ENCODE results near the gene SORT1. TPM values are rescaled to one million over a fixed set of nuclear protein-coding genes. Genes with fewer than 3 reads are reported as not detected.
"Not testable (repeated sequence)": the region's sequence is repeated elsewhere in the genome, so short reads cannot be mapped to it uniquely, and the experiment has no call there.

SORT1 gene
- total RNA-seq, 2 experiments from 2014 or later = 3.2 to 4.5 TPM

DNA sequence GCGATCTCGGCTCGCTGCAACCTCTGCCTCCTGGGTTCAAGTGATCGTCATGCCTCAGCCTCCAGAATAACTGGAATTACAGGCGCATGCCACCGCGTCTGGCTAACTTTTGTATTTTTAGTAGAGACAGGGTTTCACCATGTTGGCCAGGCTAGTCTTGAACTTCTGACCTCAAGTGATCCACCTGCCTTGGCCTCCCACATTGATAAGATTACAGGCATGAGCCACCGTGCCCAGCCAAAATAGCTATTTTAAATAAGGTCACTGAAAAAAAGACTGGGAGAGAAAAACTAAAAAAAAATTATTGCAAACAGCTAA lies 2.5 kb downstream of the SORT1 start:
- Mint-ChIP-seq H3K27me3 (peaks cover 55% of the 10 kb centered on the region), H3K4me1 (peaks cover 25% of the 10 kb centered on the region)
- H3K27ac Mint-ChIP-seq; H3K9me3 Mint-ChIP-seq; DNase-seq; POLR2A ChIA-PET; H3K36me3 Mint-ChIP-seq (ENCODE audit: low read depth); H3K4me3 Mint-ChIP-seq: not testable (repeated sequence)
- CTCF ChIA-PET = interaction anchor here (8.7 kb wide), 1 partner anchor 117 kb away, joined by 144 read pairs; no protein-coding TSS in a partner anchor

- POLR2A ChIA-PET = no interaction called here
- no peak overlapping the region for H3K27ac Mint-ChIP-seq
- peaks cover 60% of the 10 kb centered on the region for H3K27me3 Mint-ChIP-seq
- H3K9me3 Mint-ChIP-seq = no peaks in the 10 kb centered on the region
- DNase-seq = no peak
- CTCF ChIA-PET = interaction anchor here (8.7 kb wide), 1 partner anchor 117 kb away, joined by 144 read pairs; no protein-coding TSS in a partner anchor
- H3K36me3 Mint-ChIP-seq (ENCODE audit: low read depth) = peaks cover 6% of the 10 kb centered on the region
- peaks cover 29% of the 10 kb centered on the region for H3K4me1 Mint-ChIP-seq
- no peak overlapping the region for H3K4me3 Mint-ChIP-seq
Observed at GRCh38 chr1:109394591-109395281, 3.0 kb downstream of the SORT1 start.

DNA sequence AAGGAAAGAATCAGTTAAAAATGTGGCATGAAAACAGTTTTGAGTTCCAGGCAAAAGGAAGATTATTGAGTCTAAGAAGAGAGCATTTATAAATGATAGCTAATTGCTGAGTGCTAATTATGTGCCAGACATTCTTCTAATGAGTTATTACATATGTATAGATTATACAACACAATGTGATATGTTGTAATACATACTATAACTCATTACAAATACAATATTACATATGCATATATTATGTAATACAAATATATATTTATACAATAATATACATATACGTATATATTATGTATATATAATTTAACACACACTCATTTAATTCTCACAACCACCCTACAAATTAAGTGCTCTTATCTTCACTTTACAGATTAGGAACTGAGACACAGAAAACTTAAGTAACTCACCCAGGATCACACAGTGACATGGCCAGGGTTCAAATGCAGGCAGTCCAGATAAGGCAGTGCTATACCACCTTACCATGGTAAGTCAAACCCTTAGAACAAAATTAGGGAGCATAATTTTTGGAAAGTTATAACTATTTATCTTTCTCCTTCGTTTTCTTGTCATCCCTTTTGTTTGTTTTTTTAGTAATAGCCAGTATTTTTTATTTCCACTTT lies 4.0 kb downstream of the SORT1 start:
- ChIA-PET CTCF (no interaction called here), POLR2A (no interaction called here)
- no peak overlapping the region for H3K4me3 Mint-ChIP-seq
- DNase-seq = no peak
- peaks cover 62% of the 10 kb centered on the region for H3K27me3 Mint-ChIP-seq
- peaks cover 29% of the 10 kb centered on the region for H3K4me1 Mint-ChIP-seq
- H3K36me3 Mint-ChIP-seq (ENCODE audit: low read depth) = peaks cover 2% of the 10 kb centered on the region
- no peak overlapping the region for H3K27ac Mint-ChIP-seq
- H3K9me3 Mint-ChIP-seq = no peaks in the 10 kb centered on the region

DNA sequence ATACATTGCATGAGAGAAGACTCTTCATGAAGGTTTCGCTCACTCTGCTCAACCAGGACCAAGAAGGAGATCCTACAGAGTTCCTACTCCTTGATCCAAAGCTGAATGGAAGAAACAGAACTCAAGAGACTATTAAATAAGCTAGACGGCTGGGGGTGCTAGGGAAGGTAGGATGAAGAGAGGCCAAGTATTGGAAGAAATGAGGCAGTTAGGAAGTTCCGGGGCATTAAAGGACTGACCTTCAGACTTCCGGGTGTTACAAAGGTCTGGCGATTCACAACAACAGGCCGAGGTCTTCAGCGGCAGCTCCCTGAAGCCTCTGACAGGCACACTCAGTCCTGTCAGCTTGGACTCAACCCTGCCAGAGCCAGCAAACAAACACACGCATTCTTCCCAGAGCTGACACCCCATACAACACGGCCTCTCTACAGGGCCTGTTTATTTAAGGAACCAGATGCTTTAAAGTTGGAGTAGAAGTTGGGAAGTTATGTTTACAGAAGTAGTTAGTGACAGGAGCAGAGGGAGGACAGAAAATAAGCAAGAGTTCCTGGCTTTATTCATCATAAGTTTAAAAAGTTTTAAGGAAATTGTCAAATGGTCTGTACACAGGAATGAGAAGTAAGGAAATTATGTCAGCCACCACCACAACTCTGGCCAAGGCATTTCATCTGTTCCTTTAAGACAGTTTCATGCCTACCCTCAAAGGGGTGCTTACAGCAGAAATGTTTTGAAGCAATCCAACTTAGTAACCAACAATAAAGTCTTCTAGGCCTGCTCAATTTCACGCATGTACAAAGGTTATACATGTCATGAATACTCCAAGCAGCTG lies 4.7 kb downstream of the SORT1 start:
- Mint-ChIP-seq H3K9me3 (no peaks in the 10 kb centered on the region), H3K36me3 (ENCODE audit: low read depth) (peaks cover 2% of the 10 kb centered on the region)
- CTCF ChIA-PET = no interaction called here

DNA sequence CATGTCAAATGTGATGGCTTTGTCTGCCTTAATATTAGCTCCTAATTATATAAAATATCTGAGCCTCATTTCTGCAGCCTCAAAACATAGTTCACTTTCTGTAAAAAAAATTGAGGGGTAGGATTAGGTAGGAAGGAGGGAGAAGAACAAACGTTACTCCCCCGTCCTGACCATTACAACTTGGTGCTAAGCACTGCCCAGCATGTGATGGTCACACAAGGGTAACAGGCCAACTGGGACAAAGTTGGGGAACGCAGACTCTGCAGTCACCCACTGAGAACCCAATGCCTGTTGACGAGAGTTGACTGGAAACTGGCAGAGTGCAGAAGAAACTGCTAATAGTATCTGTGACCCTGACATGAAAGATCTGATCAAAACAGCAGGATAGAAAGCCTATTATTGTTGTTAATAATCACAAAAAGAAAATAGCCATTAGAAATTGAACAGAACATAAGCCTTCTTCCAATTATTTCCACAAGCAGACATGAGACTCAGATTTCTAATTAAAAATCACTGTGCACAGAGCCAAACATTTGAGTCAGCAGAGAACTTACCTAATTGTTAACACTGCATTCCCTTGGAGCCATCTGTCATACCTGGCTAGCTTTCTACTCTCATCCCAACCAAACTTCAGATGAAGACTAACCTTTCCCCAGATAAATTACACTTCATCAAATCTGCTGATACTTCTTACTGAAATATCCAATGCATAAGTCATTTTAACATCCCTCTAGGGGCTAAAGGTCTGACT lies 5.5 kb downstream of the SORT1 start:
- ChIA-PET CTCF (interaction anchor here (2.7 kb wide), 1 partner anchor 10 kb away, joined by 9 read pairs; no protein-coding TSS in a partner anchor), POLR2A (no interaction called here)
- H3K27me3 Mint-ChIP-seq = peaks cover 57% of the 10 kb centered on the region
- no peaks in the 10 kb centered on the region for H3K9me3 Mint-ChIP-seq
- H3K4me1 Mint-ChIP-seq = peaks cover 23% of the 10 kb centered on the region
- H3K36me3 Mint-ChIP-seq (ENCODE audit: low read depth) = peaks cover 2% of the 10 kb centered on the region
- DNase-seq = no peak
- no peak overlapping the region for H3K27ac Mint-ChIP-seq
- no peak overlapping the region for H3K4me3 Mint-ChIP-seq

More for the DNA sequence above, 4.7 kb downstream of the SORT1 start:
- Mint-ChIP-seq H3K27me3 (peaks cover 57% of the 10 kb centered on the region), H3K27ac (no peak overlapping the region), H3K4me3 (no peak overlapping the region), H3K4me1 (peaks cover 25% of the 10 kb centered on the region)
- POLR2A ChIA-PET = no interaction called here
- no peak for DNase-seq

DNA sequence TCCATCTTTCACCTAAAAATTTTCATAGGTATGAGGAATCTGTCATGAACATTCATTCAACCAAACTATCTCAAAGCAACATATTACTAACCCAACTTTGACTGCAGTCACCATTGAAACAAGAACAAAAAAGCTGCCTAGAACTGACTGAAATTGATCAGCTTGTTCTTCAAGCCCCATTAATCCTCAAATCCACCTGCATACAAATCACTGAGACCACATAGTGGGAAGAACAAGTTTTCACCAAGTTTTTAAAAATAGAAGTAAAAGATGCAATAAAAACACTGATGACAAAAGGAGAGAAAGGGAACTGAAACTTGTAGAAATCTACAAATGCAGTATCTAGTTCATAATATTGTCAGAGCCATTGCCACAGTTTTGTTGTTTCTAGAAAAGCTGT lies 6.1 kb downstream of the SORT1 start:
- Mint-ChIP-seq H3K36me3 (ENCODE audit: low read depth) (peaks cover 2% of the 10 kb centered on the region), H3K27ac (no peak overlapping the region), H3K27me3 (peaks cover 51% of the 10 kb centered on the region), H3K9me3 (no peaks in the 10 kb centered on the region), H3K4me3 (no peak overlapping the region), H3K4me1 (peaks cover 19% of the 10 kb centered on the region)
- ChIA-PET POLR2A (no interaction called here), CTCF (interaction anchor here (2.7 kb wide), 1 partner anchor 10 kb away, joined by 9 read pairs; no protein-coding TSS in a partner anchor)
- DNase-seq = no peak

GRCh38 chr1:109391157-109391556 lies 6.6 kb downstream of the SORT1 start:
- H3K27me3 Mint-ChIP-seq = peaks cover 47% of the 10 kb centered on the region
- no peaks in the 10 kb centered on the region for H3K9me3 Mint-ChIP-seq
- peaks cover 2% of the 10 kb centered on the region for H3K36me3 Mint-ChIP-seq (ENCODE audit: low read depth)
- H3K27ac Mint-ChIP-seq = no peak overlapping the region
- H3K4me1 Mint-ChIP-seq = peaks cover 21% of the 10 kb centered on the region
- CTCF ChIA-PET = interaction anchor here (1.6 to 2.7 kb wide), 2 partner anchors 9 to 114 kb away, joined by 5 to 9 read pairs; no protein-coding TSS in a partner anchor
- POLR2A ChIA-PET = no interaction called here
- H3K4me3 Mint-ChIP-seq = no peak overlapping the region
- no peak for DNase-seq

GRCh38 chr1:109389638-109390341 lies 7.9 kb downstream of the SORT1 start:
- ChIA-PET POLR2A (interaction anchor here (1.0 to 1.5 kb wide), 3 partner anchors 9 to 97 kb away, joined by 3 to 5 read pairs (median 4); no protein-coding TSS in a partner anchor), CTCF (interaction anchor here (0.7 to 2.7 kb wide), 4 partner anchors 8 to 545 kb away, joined by 3 to 9 read pairs (median 5); no protein-coding TSS in a partner anchor)
- Mint-ChIP-seq H3K4me1 (peaks cover 21% of the 10 kb centered on the region), H3K27me3 (peaks cover 34% of the 10 kb centered on the region), H3K9me3 (no peaks in the 10 kb centered on the region), H3K36me3 (ENCODE audit: low read depth) (peaks cover 2% of the 10 kb centered on the region), H3K4me3 (no peak overlapping the region), H3K27ac (no peak overlapping the region)
- no peak for DNase-seq

DNA sequence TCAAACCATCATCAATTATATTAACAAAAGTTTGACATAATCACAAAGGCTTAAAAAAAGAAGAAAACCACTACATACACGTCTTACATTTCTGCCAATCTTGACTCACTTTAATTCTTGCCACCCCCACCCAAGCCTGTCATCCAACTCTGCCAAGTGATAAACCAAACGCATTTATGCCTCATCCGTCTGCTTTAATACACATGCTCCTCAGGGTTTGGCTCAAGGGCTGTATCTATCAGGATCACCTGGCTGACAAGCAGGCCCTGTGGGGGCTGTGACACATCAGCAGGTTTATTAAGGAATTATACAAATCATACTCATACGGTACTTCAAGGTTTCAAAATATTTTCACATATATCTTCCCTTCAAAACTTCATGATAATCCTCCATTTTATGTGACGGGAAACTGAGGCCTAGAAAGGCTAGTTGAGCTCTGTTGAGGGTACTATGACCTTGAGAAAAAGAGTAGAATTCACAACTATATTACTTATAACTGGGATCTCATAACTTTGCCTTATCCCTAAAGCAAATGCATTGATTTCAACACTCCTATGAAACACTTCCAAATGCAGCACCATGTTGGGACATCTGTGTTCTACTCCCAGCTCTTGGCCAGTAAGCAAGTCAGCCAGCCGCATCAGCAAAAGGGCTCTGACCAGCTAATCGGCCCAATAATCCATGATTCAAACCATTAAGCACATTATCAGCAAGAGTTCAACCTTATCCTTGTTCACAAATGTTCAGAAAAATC lies 8.7 kb downstream of the SORT1 start:
- H3K9me3 Mint-ChIP-seq = no peaks in the 10 kb centered on the region
- H3K4me1 Mint-ChIP-seq = peaks cover 21% of the 10 kb centered on the region
- H3K27ac Mint-ChIP-seq = no peak overlapping the region
- no peak overlapping the region for H3K4me3 Mint-ChIP-seq
- ChIA-PET CTCF (interaction anchor here (1.2 kb wide), 1 partner anchor 9 kb away, joined by 5 read pairs; no protein-coding TSS in a partner anchor), POLR2A (interaction anchor here (1.1 to 1.5 kb wide), 2 partner anchors 36 to 97 kb away, joined by 3 to 4 read pairs; no protein-coding TSS in a partner anchor)
- DNase-seq = no peak
- peaks cover 2% of the 10 kb centered on the region for H3K36me3 Mint-ChIP-seq (ENCODE audit: low read depth)
- peaks cover 30% of the 10 kb centered on the region for H3K27me3 Mint-ChIP-seq

DNA sequence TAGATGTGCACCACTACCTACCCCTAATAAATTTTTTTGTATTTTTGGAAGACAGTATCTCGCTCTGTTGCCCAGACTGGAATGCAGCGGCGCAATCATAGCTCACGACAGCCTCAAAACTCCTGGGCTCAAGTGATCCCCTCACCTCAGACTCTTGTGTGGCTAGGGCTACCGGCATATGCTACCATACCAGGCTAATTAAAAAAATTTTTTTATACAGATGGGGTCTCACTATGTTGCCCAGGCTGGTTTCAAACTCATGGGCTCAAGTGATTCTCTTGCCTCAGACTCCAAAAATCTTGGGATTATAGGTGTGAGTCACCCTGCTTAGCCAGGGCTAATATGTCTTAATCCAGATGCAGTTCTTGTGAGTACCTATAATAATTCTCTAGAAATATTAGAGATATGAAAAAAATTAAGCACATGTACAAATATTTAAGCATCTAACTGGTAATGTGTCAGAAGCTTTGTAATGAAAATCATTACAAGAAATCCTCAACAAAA lies 9.5 kb downstream of the SORT1 start:
- POLR2A ChIA-PET = no interaction called here
- Mint-ChIP-seq H3K9me3 (no peaks in the 10 kb centered on the region), H3K4me1 (peaks cover 21% of the 10 kb centered on the region), H3K4me3 (no peak overlapping the region), H3K27ac (no peak overlapping the region), H3K27me3 (peaks cover 27% of the 10 kb centered on the region), H3K36me3 (ENCODE audit: low read depth) (peaks cover 2% of the 10 kb centered on the region)
- DNase-seq = no peak
- CTCF ChIA-PET = interaction anchor here (0.7 kb wide), 1 partner anchor 187 kb away, joined by 3 read pairs; no protein-coding TSS in a partner anchor

- CTCF ChIA-PET = interaction anchor here (0.7 to 2.3 kb wide), 4 partner anchors 9 to 108 kb away, joined by 3 to 8 read pairs (median 6); no protein-coding TSS in a partner anchor
- H3K9me3 Mint-ChIP-seq = no peaks in the 10 kb centered on the region
- peaks cover 10% of the 10 kb centered on the region for H3K4me1 Mint-ChIP-seq
- POLR2A ChIA-PET = interaction anchor here (0.6 kb wide), 1 partner anchor 13 kb away, joined by 5 read pairs; no protein-coding TSS in a partner anchor
- peaks cover 14% of the 10 kb centered on the region for H3K27me3 Mint-ChIP-seq
- no peak overlapping the region for H3K4me3 Mint-ChIP-seq
- peaks cover 2% of the 10 kb centered on the region for H3K36me3 Mint-ChIP-seq (ENCODE audit: low read depth)
- no peak overlapping the region for H3K27ac Mint-ChIP-seq
- no peak for DNase-seq
Observed at GRCh38 chr1:109386054-109386717, 11.5 kb downstream of the SORT1 start.

All from activated CD4-positive, alpha-beta memory T cell treated with anti-CD3 and anti-CD28 coated beads, Interleukin-2, amount 10 ng/mL, durations not matched to agents 7 days and 5 days (primary cell).